ENCODE measurements around the gene EFNA1.
A peak's percentile ranks its signal among the peaks of the same experiment; 100 is the strongest.

EFNA1 gene

GRCh38 chr1:155176544-155177071, 48.9 kb downstream of the EFNA1 start:
- DNase-seq: peak; percentile 17 to 39

- no peak for DNase-seq
These were observed 49.7 kb downstream of the EFNA1 start for GRCh38 chr1:155177192-155177917.

- DNase-seq: no peak
These were observed 50.2 kb downstream of the EFNA1 start for GRCh38 chr1:155177918-155178281.

- no peak for DNase-seq
These were observed 50.9 kb downstream of the EFNA1 start for GRCh38 chr1:155178441-155179111.

GRCh38 chr1:155179112-155180031, 51.7 kb downstream of the EFNA1 start:
- no peak for DNase-seq

- no peak for DNase-seq
These were observed 53.8 kb downstream of the EFNA1 start for GRCh38 chr1:155181371-155182051.

GRCh38 chr1:155182052-155182550, 54.4 kb downstream of the EFNA1 start:
- DNase-seq: no peak

GRCh38 chr1:155183775-155184221, 56.1 kb downstream of the EFNA1 start:
- no peak for DNase-seq

- DNase-seq: no peak
These were observed 56.7 kb downstream of the EFNA1 start for GRCh38 chr1:155184351-155184811.
